ENCODE data around the gene RPTOR. TPM values are rescaled to one million over a fixed set of nuclear protein-coding genes. Genes with fewer than 3 reads are reported as not detected.
"Not testable (repeated sequence)": the region's sequence is repeated elsewhere in the genome, so short reads cannot be mapped to it uniquely, and the experiment has no call there.

RPTOR gene
- total RNA-seq, 1 donor from 2014 or later: 66.7 TPM

DNA sequence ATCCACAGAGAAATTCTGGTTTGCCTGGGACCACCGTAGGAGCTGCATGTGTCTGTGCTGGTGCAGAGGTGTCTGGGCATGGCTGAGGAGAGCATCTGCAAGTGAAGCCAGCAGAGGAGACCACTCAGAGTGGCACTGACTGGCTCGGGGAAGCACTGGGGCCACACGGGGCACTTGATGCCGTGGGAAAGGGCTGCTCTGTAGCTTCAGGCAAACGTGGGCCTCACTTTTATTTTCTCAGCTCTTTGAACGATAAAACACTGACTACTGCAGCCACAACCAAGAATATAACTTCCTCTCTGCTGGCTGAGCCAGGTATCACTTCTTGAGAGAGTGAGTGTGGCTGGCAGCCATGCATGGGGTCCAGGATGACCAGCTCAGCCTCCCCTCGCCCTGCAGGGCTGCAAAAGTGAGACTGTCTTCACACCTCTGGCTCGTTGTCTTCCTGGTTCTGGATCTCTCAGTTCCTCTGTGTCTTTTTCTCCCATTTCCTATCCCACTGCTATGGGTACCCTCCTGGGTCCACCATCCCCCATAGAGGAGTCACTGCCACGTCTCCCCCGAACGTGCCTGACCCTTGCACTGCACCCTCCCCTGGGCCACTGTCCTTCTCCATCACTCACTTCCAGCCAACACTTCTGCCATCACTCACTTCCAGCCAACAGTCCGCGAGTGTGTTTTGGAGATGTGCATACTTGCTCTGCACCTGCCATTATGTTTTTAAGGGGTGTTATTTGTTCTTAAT is 245.6 kb downstream of the RPTOR start:
- peaks cover 9% of the 10 kb centered on the region for H3K9me3 Mint-ChIP-seq
- peak overlapping the region; percentile 99 for H3K27ac Mint-ChIP-seq
- H3K27me3 Mint-ChIP-seq (ENCODE audit: insufficient read depth): no peaks in the 10 kb centered on the region
- intact Hi-C loops (cut with micrococcal nuclease): loop anchor here (5.0 kb wide), 3 partner anchors 58 to 183 kb away; no protein-coding TSS in a partner anchor
- peaks cover 89% of the 10 kb centered on the region for H3K4me1 Mint-ChIP-seq (ENCODE audit: low read depth)
- H3K4me3 Mint-ChIP-seq: peak overlapping the region; percentile 79
- peaks cover 59% of the 10 kb centered on the region for H3K36me3 Mint-ChIP-seq (ENCODE audit: low read depth)
- peak; percentile 29 for DNase-seq (ENCODE audit: low spot score)

GRCh38 chr17:80790981-80791742 is 246.5 kb downstream of the RPTOR start:
- Mint-ChIP-seq H3K36me3 (ENCODE audit: low read depth) (peaks cover 61% of the 10 kb centered on the region), H3K9me3 (peaks cover 9% of the 10 kb centered on the region), H3K27ac (peak overlapping the region; percentile 99), H3K4me3 (peak overlapping the region; percentile 79), H3K27me3 (ENCODE audit: insufficient read depth) (no peaks in the 10 kb centered on the region), H3K4me1 (ENCODE audit: low read depth) (peaks cover 86% of the 10 kb centered on the region)
- DNase-seq (ENCODE audit: low spot score): no peak
- intact Hi-C loops (cut with micrococcal nuclease): loop anchor here (1.0 to 5.0 kb wide), 7 partner anchors 10 to 184 kb away; no protein-coding TSS in a partner anchor

- DNase-seq (ENCODE audit: low spot score): peak; percentile 49
- Mint-ChIP-seq H3K9me3 (peaks cover 9% of the 10 kb centered on the region), H3K4me3 (peak overlapping the region; percentile 79), H3K36me3 (ENCODE audit: low read depth) (peaks cover 64% of the 10 kb centered on the region), H3K27ac (peak overlapping the region; percentile 99), H3K4me1 (ENCODE audit: low read depth) (peaks cover 91% of the 10 kb centered on the region), H3K27me3 (ENCODE audit: insufficient read depth) (no peaks in the 10 kb centered on the region)
- intact Hi-C loops (cut with micrococcal nuclease): loop anchor here (1.0 to 5.0 kb wide), 8 partner anchors 11 to 185 kb away; no protein-coding TSS in a partner anchor
These were observed 247.2 kb downstream of the RPTOR start for GRCh38 chr17:80791758-80792284.

DNA sequence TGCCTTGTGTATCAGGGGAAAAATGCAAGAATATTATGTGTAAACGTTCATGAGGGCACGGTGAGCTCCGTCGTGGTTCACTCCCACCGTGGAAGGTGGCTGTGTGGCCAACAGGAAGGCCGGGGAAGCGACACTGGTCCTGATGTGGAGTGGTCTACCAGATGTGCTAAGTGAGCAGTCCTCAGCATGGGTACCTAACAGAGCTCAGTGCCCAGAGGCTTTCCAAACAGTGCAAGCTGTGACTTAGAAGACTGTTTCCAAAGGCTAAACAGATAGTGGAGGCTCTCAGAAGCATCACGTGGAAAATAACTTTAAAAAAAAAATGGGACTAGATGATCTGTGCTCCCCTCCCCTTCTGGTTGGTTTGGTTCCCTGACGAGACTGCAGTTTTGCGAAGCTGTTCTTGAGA is 247.7 kb downstream of the RPTOR start:
- no peaks in the 10 kb centered on the region for H3K27me3 Mint-ChIP-seq (ENCODE audit: insufficient read depth)
- peaks cover 8% of the 10 kb centered on the region for H3K9me3 Mint-ChIP-seq
- intact Hi-C loops (cut with micrococcal nuclease): loop anchor here (2.0 to 5.0 kb wide), 4 partner anchors 20 to 185 kb away; no protein-coding TSS in a partner anchor
- H3K27ac Mint-ChIP-seq: peak overlapping the region; percentile 99
- peak overlapping the region; percentile 79 for H3K4me3 Mint-ChIP-seq
- peaks cover 59% of the 10 kb centered on the region for H3K36me3 Mint-ChIP-seq (ENCODE audit: low read depth)
- H3K4me1 Mint-ChIP-seq (ENCODE audit: low read depth): peaks cover 86% of the 10 kb centered on the region
- no peak for DNase-seq (ENCODE audit: low spot score)

DNA sequence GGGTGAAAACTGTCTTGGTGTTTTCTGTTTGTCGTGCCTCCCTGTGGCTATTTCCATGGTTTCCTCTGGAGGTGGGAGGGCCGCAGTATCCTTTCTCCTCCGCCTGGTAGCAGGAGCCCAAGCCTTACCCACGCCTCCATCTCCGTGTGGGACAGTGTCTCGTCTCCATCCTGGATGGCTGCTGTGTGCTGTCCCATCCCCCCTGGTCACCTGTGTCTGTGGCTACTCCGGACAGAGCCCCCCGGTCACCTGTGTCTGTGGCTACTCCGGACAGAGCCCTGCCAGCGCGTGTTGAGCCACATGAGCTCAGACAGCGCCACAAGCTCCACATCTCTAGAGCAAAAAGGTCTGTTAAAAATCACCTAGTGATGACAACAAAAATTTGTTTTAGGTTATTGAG is 248.8 kb downstream of the RPTOR start:
- peaks cover 2% of the 10 kb centered on the region for H3K9me3 Mint-ChIP-seq
- H3K27ac Mint-ChIP-seq: peak overlapping the region; percentile 35
- DNase-seq (ENCODE audit: low spot score): no peak
- no peaks in the 10 kb centered on the region for H3K27me3 Mint-ChIP-seq (ENCODE audit: insufficient read depth)
- peaks cover 77% of the 10 kb centered on the region for H3K4me1 Mint-ChIP-seq (ENCODE audit: low read depth)
- no peak overlapping the region for H3K4me3 Mint-ChIP-seq
- peaks cover 52% of the 10 kb centered on the region for H3K36me3 Mint-ChIP-seq (ENCODE audit: low read depth)
- intact Hi-C loops (cut with micrococcal nuclease): loop anchor here (2.0 to 5.0 kb wide), 4 partner anchors 19 to 186 kb away; no protein-coding TSS in a partner anchor

- Mint-ChIP-seq H3K36me3 (ENCODE audit: low read depth) (peaks cover 50% of the 10 kb centered on the region), H3K4me3 (no peak overlapping the region), H3K4me1 (ENCODE audit: low read depth) (peaks cover 72% of the 10 kb centered on the region), H3K27ac (peak overlapping the region; percentile 5), H3K27me3 (ENCODE audit: insufficient read depth) (no peaks in the 10 kb centered on the region), H3K9me3 (no peaks in the 10 kb centered on the region)
- DNase-seq (ENCODE audit: low spot score): no peak
- intact Hi-C loops (cut with micrococcal nuclease): loop anchor here (2.0 to 5.0 kb wide), 4 partner anchors 19 to 187 kb away; no protein-coding TSS in a partner anchor
These were observed 249.2 kb downstream of the RPTOR start for GRCh38 chr17:80793851-80794267.

DNA sequence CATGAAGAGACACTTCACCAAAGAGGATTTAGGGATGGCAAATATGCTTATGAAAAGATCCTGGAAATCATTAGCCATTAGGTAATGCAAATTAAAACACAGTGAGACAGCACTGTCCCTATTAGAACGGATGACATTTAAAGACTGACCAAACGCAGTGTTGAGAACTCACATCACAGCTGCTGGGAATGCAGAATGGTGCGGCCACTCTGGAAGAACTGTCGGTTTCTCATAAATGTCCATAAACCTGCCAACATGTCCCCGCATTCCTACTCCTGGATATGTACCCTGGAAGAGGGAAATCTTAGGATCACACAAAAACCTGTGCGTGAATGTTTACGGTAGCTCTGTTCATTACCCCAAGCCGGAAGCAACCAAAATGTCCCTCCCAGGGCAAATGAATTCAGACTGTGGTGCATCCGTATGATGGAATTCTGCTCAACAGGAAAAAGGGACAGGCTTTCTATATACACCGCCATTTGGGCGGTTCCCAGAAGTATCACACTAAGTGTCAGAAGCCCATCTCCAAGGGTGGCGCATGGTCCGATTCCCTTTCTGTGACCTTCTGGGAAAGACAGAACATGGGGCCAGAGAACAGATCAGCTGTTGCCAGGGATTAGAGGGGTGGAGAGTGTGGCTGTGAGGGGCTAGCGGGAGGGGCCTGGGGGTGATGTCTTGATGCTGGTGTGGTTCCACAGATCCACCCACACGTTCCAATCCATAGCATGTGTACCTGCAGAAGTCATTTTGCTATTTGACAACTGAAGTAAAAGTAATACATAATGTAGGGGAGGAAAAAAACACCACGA is 249.8 kb downstream of the RPTOR start:
- intact Hi-C loops (cut with micrococcal nuclease): loop anchor here (5.0 kb wide), 3 partner anchors 62 to 187 kb away; no protein-coding TSS in a partner anchor
- Mint-ChIP-seq H3K4me3 (no peak overlapping the region), H3K9me3 (no peaks in the 10 kb centered on the region), H3K4me1 (ENCODE audit: low read depth) (peaks cover 66% of the 10 kb centered on the region), H3K27ac (peak overlapping the region; percentile 65), H3K27me3 (ENCODE audit: insufficient read depth) (no peaks in the 10 kb centered on the region), H3K36me3 (ENCODE audit: low read depth) (peaks cover 47% of the 10 kb centered on the region)
- DNase-seq (ENCODE audit: low spot score): no peak

DNA sequence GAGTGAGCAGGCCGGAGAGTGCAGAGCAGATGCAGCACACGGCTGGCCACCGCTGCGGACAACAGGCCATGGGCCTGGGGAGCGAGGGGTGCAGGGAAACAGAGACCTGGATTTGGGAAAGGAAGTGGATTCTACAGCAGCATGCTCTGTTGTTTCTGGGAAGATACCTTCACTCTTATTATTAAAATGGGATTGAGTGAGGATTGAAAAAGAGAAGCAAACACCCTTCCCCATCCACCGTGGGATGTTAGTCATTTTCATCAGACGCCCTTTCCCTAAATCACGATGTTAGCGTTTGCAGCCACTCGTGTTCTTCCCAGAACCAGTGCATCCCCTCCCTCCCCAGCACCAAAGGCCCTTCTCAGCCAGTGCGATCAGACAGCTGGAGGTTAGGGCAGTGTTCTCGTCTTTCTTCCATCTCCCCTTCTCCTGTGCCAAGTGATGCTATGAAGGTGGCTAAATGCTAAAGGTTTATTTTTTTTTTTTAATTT is 250.5 kb downstream of the RPTOR start:
- peak overlapping the region; percentile 65 for H3K27ac Mint-ChIP-seq
- peaks cover 59% of the 10 kb centered on the region for H3K4me1 Mint-ChIP-seq (ENCODE audit: low read depth)
- DNase-seq (ENCODE audit: low spot score): no peak
- H3K27me3 Mint-ChIP-seq (ENCODE audit: insufficient read depth): no peaks in the 10 kb centered on the region
- intact Hi-C loops (cut with micrococcal nuclease): no loop called here
- H3K4me3 Mint-ChIP-seq: no peak overlapping the region
- peaks cover 41% of the 10 kb centered on the region for H3K36me3 Mint-ChIP-seq (ENCODE audit: low read depth)
- no peaks in the 10 kb centered on the region for H3K9me3 Mint-ChIP-seq

- H3K36me3 Mint-ChIP-seq (ENCODE audit: low read depth): peaks cover 39% of the 10 kb centered on the region
- H3K4me1 Mint-ChIP-seq (ENCODE audit: low read depth): peaks cover 53% of the 10 kb centered on the region
- H3K4me3 Mint-ChIP-seq: no peak overlapping the region
These were observed 251.1 kb downstream of the RPTOR start for GRCh38 chr17:80795754-80796153.

DNA sequence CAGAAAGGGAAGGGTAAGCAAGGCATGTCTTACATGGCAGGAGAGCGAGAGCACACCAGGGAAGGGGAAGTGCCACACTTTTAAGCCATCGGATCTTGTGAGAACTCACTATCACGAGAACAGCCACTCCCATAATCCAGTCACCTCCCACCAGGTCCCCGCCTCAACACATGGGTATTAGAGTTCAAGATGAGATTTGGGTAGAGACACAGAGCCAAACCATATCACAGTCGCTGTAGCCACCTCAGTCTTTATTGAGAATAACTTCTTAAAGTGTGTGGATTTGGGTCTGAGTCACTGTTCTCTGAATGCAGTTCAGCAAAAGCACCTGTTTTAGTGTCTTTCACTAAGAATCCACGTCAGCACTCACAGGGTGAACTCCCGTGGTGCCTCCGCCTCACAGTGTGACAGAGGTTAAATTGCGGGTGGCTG is 251.8 kb downstream of the RPTOR start:
- H3K27ac Mint-ChIP-seq: peak overlapping the region; percentile 56
- no peaks in the 10 kb centered on the region for H3K27me3 Mint-ChIP-seq (ENCODE audit: insufficient read depth)
- H3K4me1 Mint-ChIP-seq (ENCODE audit: low read depth): peaks cover 46% of the 10 kb centered on the region
- H3K4me3 Mint-ChIP-seq: no peak overlapping the region
- no peaks in the 10 kb centered on the region for H3K9me3 Mint-ChIP-seq
- peaks cover 34% of the 10 kb centered on the region for H3K36me3 Mint-ChIP-seq (ENCODE audit: low read depth)
- no peak for DNase-seq (ENCODE audit: low spot score)
- intact Hi-C loops (cut with micrococcal nuclease): no loop called here

More at GRCh38 chr17:80795754-80796153, 251.1 kb downstream of the RPTOR start:
- no peaks in the 10 kb centered on the region for H3K27me3 Mint-ChIP-seq (ENCODE audit: insufficient read depth)
- H3K9me3 Mint-ChIP-seq: no peaks in the 10 kb centered on the region
- no peak for DNase-seq (ENCODE audit: low spot score)
- no peak overlapping the region for H3K27ac Mint-ChIP-seq
- intact Hi-C loops (cut with micrococcal nuclease): no loop called here

DNA sequence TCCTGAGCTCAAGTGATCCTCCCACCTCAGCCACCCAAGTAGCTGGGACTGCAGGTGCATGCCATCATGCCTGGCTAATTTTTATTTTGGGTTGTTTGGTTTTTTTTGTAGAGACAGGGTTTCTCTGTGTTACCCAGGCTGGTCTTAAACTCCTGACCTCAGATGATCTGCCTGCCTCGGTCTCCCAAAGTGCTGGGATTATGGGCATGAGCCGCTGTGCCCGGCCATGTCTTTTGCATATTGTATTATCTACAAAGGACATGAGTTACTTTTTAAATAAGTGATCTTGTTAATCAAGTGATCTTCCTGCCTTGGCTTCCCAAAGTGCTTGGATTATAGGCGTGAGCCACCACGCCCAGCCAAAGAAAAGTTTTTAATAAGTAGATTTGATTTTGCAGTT is 252.6 kb downstream of the RPTOR start:
- DNase-seq (ENCODE audit: low spot score); H3K9me3 Mint-ChIP-seq; H3K27me3 Mint-ChIP-seq (ENCODE audit: insufficient read depth); H3K27ac Mint-ChIP-seq; H3K4me3 Mint-ChIP-seq; intact Hi-C loops (cut with micrococcal nuclease): not testable (repeated sequence)
- Mint-ChIP-seq H3K36me3 (ENCODE audit: low read depth) (peaks cover 31% of the 10 kb centered on the region), H3K4me1 (ENCODE audit: low read depth) (peaks cover 39% of the 10 kb centered on the region)

Data from activated T-helper 1 cell treated with anti-CD3 and anti-CD28 coated beads, Interleukin-12 subunit alpha, Interleukin-12 subunit beta, Interleukin-2, Interleukin-4 antibody, amounts not matched to agents 30 ng/mL and 10 ng/mL and 1 ng/mL, durations not matched to agents 14 hours and 24 hours and 36 hours (primary cell).